ENCODE results near the gene KCP.
"Not testable (repeated sequence)": the region's sequence is repeated elsewhere in the genome, so short reads cannot be mapped to it uniquely, and the experiment has no call there.

The KCP gene

GRCh38 chr7:128910569-128910945 lies at the start of gene KCP:
TSS of gene KCP (minus strand) at chr7:128910709. CDS start at chr7:128910676, 33 bp downstream.
- DNase-seq (ENCODE audit: low read depth): no peak

DNA sequence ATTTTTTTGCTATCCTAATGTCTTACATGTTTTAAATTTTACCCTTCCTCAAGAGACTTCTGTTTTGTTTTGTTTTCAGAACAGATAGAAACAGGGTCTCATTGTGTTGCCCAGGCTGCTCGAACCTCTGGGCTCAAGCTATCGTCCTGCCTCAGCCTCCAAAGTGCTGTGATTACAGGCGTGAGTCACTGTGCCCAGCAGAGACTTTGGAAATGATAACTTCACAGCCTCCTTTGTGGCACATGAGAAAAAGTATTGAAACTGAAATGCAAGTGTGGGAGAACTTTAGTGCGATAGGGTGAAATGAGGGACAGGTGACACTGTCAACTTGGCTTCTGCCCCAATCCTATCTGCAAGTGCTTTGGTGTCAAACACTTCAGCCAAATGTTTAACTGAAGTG lies 48.8 kb upstream of the KCP start:
- DNase-seq (ENCODE audit: low read depth): no peak

DNA sequence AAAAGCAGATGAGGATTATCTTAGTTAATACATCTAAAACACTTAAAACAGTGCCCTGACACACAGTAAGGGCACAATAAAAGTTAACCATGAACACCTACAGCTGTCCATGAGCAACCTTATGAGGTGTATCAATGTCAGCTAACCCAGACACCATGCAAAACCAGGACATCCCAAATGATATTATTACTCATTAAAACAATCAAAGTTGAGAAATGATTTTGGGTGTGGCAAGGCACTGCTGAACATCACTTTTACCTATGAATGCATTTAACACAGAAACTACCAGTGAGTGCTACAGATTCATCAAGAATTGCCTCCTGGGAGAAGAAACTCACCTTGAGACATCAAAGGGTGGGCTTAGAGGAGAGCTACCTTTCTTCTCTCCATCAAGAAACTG lies 45.5 kb upstream of the KCP start:
- no peak for DNase-seq (ENCODE audit: low read depth)

- no peak for DNase-seq (ENCODE audit: low read depth)
Observed at GRCh38 chr7:128954830-128955802, 44.6 kb upstream of the KCP start.

DNA sequence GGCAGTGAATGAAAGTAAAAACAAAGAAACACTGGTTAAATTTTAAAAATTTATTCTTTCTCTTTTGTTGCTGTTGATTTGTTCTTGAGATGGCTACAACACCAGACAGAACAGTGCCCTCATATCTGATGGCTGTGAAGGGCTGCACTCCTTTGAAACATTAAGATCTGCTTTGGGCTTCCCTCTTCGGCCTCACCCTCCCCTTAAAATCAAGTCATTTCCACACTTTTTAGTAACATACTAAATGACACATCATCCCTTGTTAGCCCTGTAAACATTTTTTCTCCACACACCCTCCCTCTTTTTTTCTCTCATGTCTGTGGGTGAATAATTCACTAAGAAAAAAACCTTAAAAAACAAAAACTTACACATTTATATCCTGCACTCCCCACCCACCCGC lies 43.6 kb upstream of the KCP start:
- no peak for DNase-seq (ENCODE audit: low read depth)

GRCh38 chr7:128951296-128951695 lies 40.8 kb upstream of the KCP start:
- DNase-seq (ENCODE audit: low read depth): no peak

DNA sequence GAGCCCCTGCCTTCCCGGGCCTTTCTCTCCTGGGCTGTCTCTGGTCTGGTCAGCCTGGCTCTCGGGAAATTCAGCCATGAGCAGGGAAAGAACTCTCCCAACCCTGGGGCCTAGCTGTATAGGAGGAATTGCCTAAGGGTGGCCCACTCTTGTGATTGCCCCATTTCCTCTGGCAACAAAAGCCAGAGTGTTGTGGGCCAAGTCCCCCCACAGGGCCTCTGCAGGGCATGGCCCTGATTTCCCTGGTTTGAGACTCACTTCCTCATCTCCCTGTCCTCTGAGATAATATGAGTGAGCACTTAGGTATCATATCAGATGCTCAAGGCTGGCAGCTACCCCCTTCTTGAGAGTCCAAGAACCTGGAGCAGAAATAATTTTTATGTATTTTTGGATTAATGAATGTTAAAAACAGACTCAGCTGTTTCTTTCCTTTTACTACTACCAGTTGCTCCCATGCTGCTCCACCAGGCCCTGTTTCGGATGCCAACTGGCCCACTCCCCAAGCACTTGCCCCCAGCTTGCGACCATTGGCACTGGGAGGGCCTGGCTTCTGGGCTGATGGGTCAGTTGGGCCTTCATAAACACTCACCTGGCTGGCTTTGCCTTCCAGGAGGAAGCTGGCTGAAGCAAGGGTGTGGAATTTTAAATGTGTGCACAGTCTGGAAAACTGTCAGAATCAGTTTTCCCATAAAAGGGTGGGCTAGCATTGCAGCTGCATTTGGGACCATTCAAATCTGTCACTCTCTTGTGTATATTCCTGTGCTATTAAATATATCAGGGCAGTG lies 38.7 kb upstream of the KCP start:
- no peak for DNase-seq (ENCODE audit: low read depth)

DNA sequence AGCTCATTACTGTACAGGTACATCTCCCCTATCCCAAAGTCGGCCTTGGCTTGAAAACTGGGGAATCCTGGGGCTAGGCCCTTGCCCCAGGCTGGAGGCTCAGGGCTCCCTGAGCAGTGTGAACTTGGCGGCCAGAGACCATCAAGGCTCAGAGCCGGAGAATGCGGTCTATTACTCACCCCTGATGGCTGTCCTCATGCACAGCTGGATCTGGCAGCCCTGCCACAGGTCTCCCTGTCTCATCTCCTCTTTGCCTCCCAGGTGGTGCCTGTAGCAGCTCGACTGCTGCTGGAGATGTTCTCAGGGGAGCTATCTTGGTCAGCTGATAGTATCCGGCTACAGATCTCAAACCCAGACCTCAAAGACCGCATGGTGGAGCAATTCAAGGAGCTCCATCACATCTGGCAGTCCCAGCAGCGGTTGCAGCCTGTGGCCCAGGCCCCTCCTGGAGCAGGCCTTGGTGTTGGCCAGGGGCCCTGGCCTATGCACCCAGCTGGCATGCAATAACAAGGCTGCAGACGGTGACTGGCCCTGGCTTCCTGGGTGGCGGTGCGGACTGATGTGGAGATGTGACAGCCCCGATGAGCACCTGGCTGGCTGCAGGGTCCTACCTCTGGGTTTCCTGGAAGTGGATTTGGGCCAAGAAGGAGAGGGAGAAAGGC lies 37.9 kb upstream of the KCP start:
- no peak for DNase-seq (ENCODE audit: low read depth)

- no peak for DNase-seq (ENCODE audit: low read depth)
Observed at GRCh38 chr7:128947854-128948253, 37.3 kb upstream of the KCP start.

- no peak for DNase-seq (ENCODE audit: low read depth)
Observed at GRCh38 chr7:128946936-128947830, 36.7 kb upstream of the KCP start.

GRCh38 chr7:128945668-128946366 lies 35.3 kb upstream of the KCP start:
- no peak for DNase-seq (ENCODE audit: low read depth)

DNA sequence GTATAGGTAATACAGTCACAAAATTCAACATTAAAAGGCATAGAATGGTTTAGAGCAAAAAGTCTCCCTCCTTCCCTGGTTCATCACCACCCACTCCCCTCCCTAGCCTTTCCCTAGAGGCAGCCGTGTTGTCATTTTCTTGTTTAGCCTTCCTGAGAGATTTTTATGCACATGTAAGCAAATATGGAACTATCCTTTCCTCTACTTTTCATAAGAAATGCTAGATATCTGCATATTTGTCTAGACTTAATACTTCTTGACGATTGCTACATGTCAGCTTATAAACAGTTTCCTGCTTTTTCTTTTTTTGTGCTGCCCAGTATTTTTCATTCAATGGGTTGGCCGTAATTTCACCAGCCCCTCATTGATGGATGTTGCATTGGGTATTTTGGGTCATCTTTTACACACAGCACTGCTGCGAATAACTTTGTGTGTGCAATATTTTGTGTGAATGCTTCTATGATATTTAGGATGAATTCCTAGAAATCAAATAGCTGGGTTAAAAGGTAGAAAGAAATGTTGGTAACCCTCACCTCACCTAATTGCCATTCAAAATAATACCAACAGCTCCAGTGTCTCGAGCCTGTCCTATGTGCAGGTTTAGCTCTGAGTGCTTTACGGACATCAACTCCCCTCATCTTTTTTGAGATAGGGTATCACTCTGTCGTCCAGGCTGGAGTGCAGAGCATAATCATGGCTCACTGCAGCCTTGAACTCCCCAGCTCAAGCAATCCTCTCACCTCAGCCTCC lies 34.2 kb upstream of the KCP start:
- DNase-seq (ENCODE audit: low read depth): no peak

DNA sequence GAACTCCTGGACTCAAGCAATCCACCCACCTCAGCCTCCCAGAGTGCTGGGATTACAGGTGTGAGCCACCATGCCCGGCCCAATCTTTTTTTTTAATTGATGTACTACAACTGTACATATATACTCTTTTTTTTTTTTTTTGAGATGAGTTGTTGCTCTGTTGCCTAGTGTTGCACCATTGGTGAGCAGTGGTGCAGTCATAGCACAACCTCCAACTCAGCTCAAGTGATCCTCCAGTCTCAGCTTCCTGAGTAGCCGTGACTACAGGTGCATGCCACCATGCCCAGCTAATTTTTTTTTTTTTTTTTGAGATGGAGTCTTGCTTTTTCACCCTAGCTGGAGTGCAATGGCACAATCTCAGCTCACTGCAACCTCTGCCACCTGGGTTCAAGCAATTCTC lies 32.7 kb upstream of the KCP start:
- DNase-seq (ENCODE audit: low read depth): not testable (repeated sequence)

GRCh38 chr7:128941946-128942526 lies 31.5 kb upstream of the KCP start:
- DNase-seq (ENCODE audit: low read depth): no peak

DNA sequence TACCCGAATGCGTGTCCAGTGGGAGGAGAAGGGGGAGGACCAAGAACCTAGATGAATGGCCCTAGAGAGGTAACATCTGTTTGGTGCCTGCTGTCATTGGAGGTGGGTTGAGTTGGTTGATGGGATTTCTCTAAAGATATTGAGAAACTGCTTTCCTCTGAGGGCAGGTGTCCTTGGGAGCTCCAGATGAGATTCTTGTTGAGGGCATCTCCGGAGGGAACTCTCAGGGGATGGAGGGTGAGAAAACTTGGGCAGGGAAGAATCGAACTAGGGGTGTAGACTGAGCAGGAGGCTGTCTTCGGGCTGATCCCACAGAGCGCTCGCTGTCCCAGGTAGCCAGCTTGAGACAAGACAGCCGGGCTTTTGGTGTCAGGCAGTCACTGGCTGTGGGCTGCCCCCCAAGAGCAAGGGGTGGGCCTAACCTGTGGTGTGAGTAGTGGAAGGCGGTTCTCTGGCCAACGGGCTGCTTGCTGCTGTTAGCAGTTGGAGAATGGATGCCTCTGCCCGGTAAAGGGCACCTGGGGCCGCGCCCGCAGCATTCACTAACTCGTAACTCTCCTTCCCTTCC lies 30.9 kb upstream of the KCP start:
- DNase-seq (ENCODE audit: low read depth): no peak

DNA sequence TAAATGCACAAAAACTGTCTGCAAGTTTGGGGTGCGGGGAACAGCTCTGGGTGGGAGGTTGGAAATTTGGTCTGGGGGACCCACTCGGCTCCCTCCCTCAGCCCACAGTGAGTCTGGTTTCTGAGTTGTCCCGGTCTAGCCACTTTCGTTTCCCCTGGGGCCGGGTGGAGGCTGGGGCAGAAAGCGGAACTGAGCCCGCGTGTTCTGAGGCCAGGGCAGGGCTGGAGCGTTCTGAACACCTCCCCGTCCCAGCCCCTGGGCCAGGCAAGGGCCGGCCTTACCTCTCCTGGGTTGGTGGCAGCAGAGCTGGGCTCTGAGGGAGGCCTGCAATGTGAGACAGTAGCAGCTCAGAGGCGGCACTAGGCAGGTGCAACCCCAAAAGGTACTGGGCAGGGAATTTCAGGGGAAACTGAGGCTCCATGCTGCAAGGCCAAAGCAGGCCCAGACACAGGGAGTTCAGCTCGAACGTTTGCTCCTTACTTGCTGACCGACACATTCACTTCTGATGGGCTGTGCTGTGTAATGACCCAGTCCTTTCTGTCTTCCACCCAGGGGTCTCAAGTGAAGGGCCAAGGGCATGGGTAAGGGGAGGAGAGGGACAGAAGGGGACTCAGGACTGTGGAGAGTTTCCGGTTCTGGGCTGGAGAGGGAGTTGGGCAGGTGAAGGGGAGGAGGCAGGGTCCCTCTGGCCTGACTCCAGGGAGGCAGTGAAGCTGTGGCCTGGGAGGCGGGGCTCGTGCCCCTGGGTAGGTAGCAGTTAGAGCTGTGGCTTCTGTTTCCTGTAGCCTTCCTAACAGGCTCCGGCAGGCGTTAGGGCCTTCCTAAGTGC lies 30.2 kb upstream of the KCP start:
- DNase-seq (ENCODE audit: low read depth): no peak

GRCh38 chr7:128939861-128940410 lies 29.4 kb upstream of the KCP start:
- DNase-seq (ENCODE audit: low read depth): no peak

Measured in stimulated activated CD8-positive, alpha-beta memory T cell treated with anti-CD3 and anti-CD28 coated beads, Interleukin-12 subunit alpha, Interleukin-12 subunit beta, amount 100 ng/mL, for 4 hours (primary cell).